ENCODE measurements around the gene ARMC2. TPM values are rescaled to one million over a fixed set of nuclear protein-coding genes. Genes with fewer than 3 reads are reported as not detected.

Gene ARMC2
- total and polyA plus RNA-seq, 2 of the 4 experiments (the other 2 are of a cell fraction): 0.72 to 3.9 TPM

DNA sequence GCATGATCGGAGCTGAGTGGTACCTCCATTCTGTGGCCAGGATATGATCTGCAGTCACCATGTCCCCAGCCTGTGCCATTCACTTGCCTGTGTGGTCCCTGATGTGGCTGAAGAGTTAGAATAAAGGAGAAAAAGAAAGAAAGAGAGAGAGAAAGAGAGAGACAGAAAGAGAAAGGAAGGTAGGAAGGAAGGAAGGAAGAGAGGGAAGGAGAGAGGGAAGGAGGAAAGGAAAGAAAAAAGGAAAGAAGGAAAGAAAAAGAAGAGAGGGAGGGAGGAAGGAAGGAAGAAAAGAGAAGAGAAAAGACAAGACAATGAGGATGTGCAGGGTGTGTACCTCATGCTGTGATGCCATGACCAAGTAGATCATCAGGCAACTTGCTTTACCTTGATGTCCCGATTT, 22.1 kb downstream of the ARMC2 start:
- CTCF ChIA-PET: no interaction called here

More for the DNA sequence above, 22.1 kb downstream of the ARMC2 start:
- Histone ChIP-seq H3K27ac (ENCODE audit: insufficient read depth, low read length) (no peak overlapping the region), H3K4ac (ENCODE audit: low read depth, low read length) (no peak overlapping the region), H3K14ac (replicated peaks; ENCODE audit: low read depth, low read length) (no peak overlapping the region), H4K8ac (ENCODE audit: low read depth in 2 of 2, low read length in 2 of 2) (no peak overlapping the region), H3K4me1 (ENCODE audit: control insufficient read depth, insufficient read depth, low read length) (peaks cover 10% of the 10 kb centered on the region), H3K4me2 (ENCODE audit: low read depth, low read length) (no peak overlapping the region), H2BK20ac (ENCODE audit: low read depth, low read length) (no peak overlapping the region), H4K5ac (ENCODE audit: low read depth, low read length) (no peak overlapping the region), H2AK5ac (ENCODE audit: low read depth, low read length) (no peak overlapping the region), H2BK5ac (ENCODE audit: low read depth, low read length, poor library complexity, severe bottlenecking) (no peak overlapping the region), H3K56ac (ENCODE audit: extremely low read depth, insufficient read depth, low read length) (no peak overlapping the region), H2AK9ac (replicated peaks; ENCODE audit: low read depth, low read length, poor library complexity) (no peak overlapping the region), H3K9ac (ENCODE audit: low read depth, low read length) (no peak overlapping the region), H3K9me1 (ENCODE audit: insufficient read depth, low read length) (peaks cover 5% of the 10 kb centered on the region; the same call in 1 of the 2 replicates), H3K4me3 (ENCODE audit: insufficient read depth, low read depth, low read length) (no peak overlapping the region), H3K36me3 (ENCODE audit: control insufficient read depth, insufficient read depth, low read length) (no peaks in the 10 kb centered on the region; the same call in 1 of the 2 replicates), H2BK120ac (ENCODE audit: low read depth, low read length) (no peak overlapping the region), H3K23ac (ENCODE audit: low read depth, low read length) (no peak overlapping the region), H3K9me3 (ENCODE audit: control insufficient read depth, insufficient read depth, low read length) (no peaks in the 10 kb centered on the region), H2BK15ac (ENCODE audit: low read depth, low read length) (no peak overlapping the region), H3K79me1 (ENCODE audit: low read depth in 1 of 2, low read length in 2 of 2) (no peaks in the 10 kb centered on the region), H2AFZ (replicated peaks; ENCODE audit: low read length, poor library complexity) (no peak overlapping the region), H3K18ac (ENCODE audit: low read depth, low read length) (no peak overlapping the region), H4K20me1 (ENCODE audit: insufficient read depth, low read length) (no peaks in the 10 kb centered on the region), H4K91ac (ENCODE audit: insufficient read depth, low read depth, low read length) (no peak overlapping the region), H3K27me3 (ENCODE audit: control insufficient read depth, insufficient read depth, low read length) (no peaks in the 10 kb centered on the region)
- BruUV-seq (replicated peaks): no TSS peak
- in situ Hi-C loops (cut with MboI; ENCODE audit: low sequenced_read_pairs) (no loop called here), intact Hi-C loops (cut with micrococcal nuclease) (no loop called here), dilution Hi-C loops (cut with HindIII; ENCODE audit: low sequenced_read_pairs, unreplicated experiment) (no loop called here)
- TF ChIP-seq RCOR1 (IDR thresholded peaks at IDR 0.05; ENCODE audit: insufficient replicate concordance, low read length): no peak
- no peak for TF ChIP-seq ELK1 (IDR thresholded peaks at IDR 0.05; ENCODE audit: borderline replicate concordance, low read depth, low read length)
- no peak for TF ChIP-seq POLR2A (IDR thresholded peaks at IDR 0.05; ENCODE audit: low read depth, low read length)
- TF ChIP-seq SMC3 (IDR thresholded peaks at IDR 0.05; ENCODE audit: low read depth, low read length): no peak
- TF ChIP-seq NFE2L2 (IDR thresholded peaks at IDR 0.05; ENCODE audit: low read depth, low read length): no peak
- TF ChIP-seq MAFK (IDR thresholded peaks at IDR 0.05; ENCODE audit: low read depth, low read length): no peak
- no peak for TF ChIP-seq MAZ (IDR thresholded peaks at IDR 0.05; ENCODE audit: borderline replicate concordance, low read depth, low read length)
- no peak for TF ChIP-seq CTCF (conservative IDR thresholded peaks at IDR 0.05; ENCODE audit: low read depth, low read length)
- TF ChIP-seq, protein P1, sequence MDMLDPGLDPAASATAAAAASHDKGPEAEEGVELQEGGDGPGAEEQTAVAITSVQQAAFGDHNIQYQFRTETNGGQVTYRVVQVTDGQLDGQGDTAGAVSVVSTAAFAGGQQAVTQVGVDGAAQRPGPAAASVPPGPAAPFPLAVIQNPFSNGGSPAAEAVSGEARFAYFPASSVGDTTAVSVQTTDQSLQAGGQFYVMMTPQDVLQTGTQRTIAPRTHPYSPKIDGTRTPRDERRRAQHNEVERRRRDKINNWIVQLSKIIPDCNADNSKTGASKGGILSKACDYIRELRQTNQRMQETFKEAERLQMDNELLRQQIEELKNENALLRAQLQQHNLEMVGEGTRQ (IDR thresholded peaks at IDR 0.05; ENCODE audit: low read depth, low read length): no peak
- no peak for TF ChIP-seq FOS (IDR thresholded peaks at IDR 0.05; ENCODE audit: low read depth, low read length)
- TF ChIP-seq CEBPB (IDR thresholded peaks at IDR 0.05; ENCODE audit: low read depth, low read length): no peak
- no peak for TF ChIP-seq MXI1 (IDR thresholded peaks at IDR 0.05; ENCODE audit: borderline replicate concordance, low read depth, low read length)
- no peak for TF ChIP-seq BHLHE40 (IDR thresholded peaks at IDR 0.05; ENCODE audit: low read depth, low read length)
- no peak for TF ChIP-seq CHD1 (IDR thresholded peaks at IDR 0.05; ENCODE audit: low read depth, low read length)
- no CpG with 5 or more reads among the region's 2 CpGs for WGBS, 2 experiments (ENCODE audit: extremely low coverage in 2 of 2, insufficient read length in 1 of 2)
- ATAC-seq (ENCODE audit: low read depth) (no peak), DNase-seq (no peak)
- POLR2A ChIA-PET (ENCODE audit: unreplicated experiment): no interaction called here
